Measurements from ENCODE around the gene MTUS2.

GRCh38 chr13:29383476-29383875 is 563.3 kb downstream of the MTUS2 start:
- TF ChIP-seq JUNB (IDR thresholded peaks at IDR 0.05; ENCODE audit: unreplicated experiment) (no peak), CTCF (conservative IDR thresholded peaks at IDR 0.05; ENCODE audit: low read depth in 2 of 2) (no peak), EZH2 (IDR thresholded peaks at IDR 0.05; ENCODE audit: low read depth, unreplicated experiment) (no peak), EZH2phosphoT487 (IDR thresholded peaks at IDR 0.05; ENCODE audit: unreplicated experiment) (no peak), NANOG (IDR thresholded peaks at IDR 0.05; ENCODE audit: borderline replicate concordance) (no peak), REST (IDR thresholded peaks at IDR 0.05; ENCODE audit: unreplicated experiment) (no peak), POLR2AphosphoS5 (IDR thresholded peaks at IDR 0.05; ENCODE audit: low read depth) (no peak), ETS1 (IDR thresholded peaks at IDR 0.05) (no peak), CREB1 (CRISPR knock-in tag; IDR thresholded peaks at IDR 0.05; ENCODE audit: low read depth) (no peak), ZNF331 (CRISPR knock-in tag; IDR thresholded peaks at IDR 0.05; ENCODE audit: low read depth) (no peak), STAT1 (IDR thresholded peaks at IDR 0.05; ENCODE audit: unreplicated experiment) (no peak), ZNF114 (CRISPR knock-in tag; IDR thresholded peaks at IDR 0.05) (no peak)
